HT-29 (cell line): ENCODE data around the gene BMP7. TPM values are rescaled to one million over a fixed set of nuclear protein-coding genes. Genes with fewer than 3 reads are reported as not detected.

ENCODE experiments used
- DNase-seq: peaks from one replicate; pipeline ENCODE4 v3.0.0-alpha.2; 2015; ENCODE audit warnings: low spot score
- total RNA-seq: library from RNA; depleted of rRNA; stranded (reverse); fragments of >200 nt; shearing (Covaris generic); gene quantifications from 2 replicates; pipeline ENCODE4 v1.2.3, GENCODE V29; 2014

BMP7 gene
- total RNA-seq, 1 experiment from 2014 or later = not detected

DNA sequence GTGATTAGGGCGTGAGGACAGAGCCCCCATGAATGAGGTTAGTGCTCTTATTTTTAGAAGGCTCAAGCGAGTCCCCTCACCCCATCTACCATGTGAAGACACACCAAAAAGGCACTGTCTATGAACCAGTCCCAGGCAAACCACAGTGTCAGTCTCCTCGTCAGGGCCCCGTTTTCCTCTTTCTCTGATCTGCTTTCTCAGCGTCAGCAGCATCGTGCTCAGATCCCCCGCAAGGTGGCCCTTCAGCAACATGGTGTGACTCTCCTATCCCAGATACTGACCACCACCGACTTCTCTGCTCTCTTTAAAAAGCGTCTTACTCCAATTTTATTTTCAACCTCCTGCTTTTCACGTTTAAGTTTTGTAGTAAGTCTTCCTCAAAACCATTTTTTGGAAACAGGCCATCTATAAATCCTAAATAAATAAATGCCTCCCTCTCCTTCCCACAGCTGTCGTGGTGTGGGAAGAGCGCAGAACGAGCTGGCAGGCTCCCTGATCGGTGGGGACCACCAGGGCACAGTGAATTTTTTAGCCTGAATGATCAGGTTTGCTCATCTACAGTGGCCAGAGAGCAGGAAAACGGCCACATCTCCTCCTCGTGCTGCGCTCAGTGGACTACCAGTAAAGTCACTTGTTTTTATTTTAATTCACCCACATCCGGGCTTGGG lies 113.1 kb downstream of the BMP7 start:
- DNase-seq = no peak

DNA sequence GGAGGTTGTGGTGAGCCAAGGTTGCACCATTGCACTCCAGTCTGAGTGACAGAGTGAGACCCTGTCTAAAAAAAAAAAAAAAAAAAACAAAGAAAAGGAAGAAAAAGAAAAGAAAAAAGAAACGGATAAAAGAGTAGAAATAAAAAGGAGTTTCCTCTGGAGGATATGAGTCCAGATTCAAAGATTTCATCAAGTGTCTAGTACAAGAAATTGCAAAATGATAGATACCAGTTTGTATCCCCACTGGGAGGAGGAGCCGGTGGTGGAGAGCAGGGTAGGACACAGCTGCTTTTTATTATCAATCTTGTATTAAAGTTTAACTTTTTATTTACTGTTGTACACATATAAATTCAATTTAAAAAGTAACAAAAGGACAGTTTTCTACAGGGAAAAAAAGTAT lies 113.9 kb downstream of the BMP7 start:
- DNase-seq = no peak

GRCh38 chr20:57150559-57150958 lies 115.9 kb downstream of the BMP7 start:
- DNase-seq = no peak

DNA sequence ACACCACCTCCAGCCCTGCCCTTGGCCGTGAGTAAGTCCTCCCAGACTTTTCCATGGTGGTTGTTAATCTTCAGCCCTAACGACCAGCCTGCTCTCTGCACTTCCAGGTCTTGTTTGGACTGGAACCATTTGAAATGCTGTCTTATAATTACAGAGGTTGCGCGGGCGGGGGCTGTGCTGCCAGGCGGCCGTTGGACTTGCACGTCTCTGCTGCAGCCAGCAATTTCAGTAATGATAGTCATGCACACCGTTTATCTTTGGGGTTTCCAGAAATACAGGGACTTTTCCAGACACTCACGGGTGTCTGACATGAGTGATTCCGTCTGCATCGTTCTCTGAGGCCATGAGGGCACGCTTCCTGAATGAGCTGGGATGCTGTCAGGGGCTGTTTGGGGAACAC lies 118.2 kb downstream of the BMP7 start:
- DNase-seq = no peak

DNA sequence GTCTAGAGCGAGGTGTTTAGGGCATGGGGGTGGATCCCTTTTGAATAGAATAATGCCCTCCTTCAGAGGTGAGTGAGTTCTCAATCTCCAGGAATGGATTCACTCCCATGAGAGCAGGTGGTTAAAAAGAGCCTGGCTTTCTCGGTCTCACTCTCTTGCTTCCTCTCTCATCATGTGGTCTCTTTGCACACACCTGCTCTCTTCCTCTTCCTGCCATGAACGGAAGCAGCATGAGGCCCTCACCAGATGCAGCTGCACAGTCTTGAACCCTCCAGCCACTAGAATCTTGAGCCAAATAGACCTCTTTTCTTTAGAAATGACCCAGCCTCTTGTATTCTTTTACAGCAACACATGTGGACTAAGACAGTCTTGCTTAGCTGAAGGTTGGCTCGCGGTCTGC lies 119.3 kb downstream of the BMP7 start:
- DNase-seq = no peak

DNA sequence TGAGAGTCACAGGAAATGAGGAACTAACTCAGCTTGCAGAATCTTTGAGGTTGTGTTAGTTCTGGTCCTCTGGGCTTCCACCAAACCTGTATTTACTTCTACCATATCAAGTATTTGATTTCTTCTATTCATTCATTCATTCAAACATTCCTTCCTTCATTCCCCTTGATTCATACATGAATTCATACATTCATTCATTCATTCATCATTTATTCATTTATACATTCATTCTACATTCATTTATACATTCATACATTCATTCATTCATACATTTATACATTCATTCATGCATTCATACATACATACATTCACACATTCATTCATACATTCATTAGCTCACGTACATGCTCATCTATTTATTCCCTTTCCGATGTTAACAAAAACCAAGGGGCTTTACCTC lies 120.3 kb downstream of the BMP7 start:
- no peak for DNase-seq

GRCh38 chr20:57145089-57145631 lies 121.3 kb downstream of the BMP7 start:
- DNase-seq = no peak

- DNase-seq = no peak
Measured at GRCh38 chr20:57143173-57143572, 123.3 kb downstream of the BMP7 start.

- DNase-seq = no peak
Measured at GRCh38 chr20:57142667-57143066, 123.8 kb downstream of the BMP7 start.

GRCh38 chr20:57141492-57141891 lies 124.9 kb downstream of the BMP7 start:
- no peak for DNase-seq

- no peak for DNase-seq
Measured at GRCh38 chr20:57140416-57140965, 126.0 kb downstream of the BMP7 start.

DNA sequence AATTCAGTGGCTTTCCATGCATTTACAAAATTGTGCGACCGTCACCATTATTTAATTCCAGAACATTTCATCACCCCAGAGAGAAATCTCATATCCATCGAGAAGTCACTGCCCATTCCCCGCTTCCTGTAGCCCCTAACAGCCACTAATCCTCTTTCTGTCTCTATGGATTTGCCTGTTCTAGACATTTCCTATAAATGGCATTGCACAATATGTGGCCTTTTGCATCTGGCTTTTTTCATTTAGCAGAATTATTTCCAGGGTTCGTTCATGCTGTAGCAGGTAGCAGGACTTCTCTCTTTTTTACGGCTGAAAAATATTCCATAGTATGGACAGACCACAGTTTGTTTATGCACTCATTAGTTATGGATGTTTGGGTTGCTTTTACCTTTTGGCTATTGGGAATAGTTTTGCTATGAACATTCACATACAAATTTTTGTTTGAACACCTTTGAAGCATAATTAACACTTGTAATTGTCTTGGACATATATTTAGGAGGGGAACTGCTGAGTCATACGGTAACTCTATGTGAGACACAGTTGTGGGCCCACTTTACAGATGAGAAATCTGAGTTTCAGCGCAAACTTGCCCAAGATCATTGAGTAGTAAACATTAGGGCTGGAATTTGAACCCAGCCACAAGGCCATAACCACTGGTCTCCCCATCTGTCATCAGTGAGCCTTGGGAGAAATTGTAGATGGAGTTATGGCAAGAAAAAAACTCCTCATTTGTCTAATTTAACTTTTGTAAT lies 126.9 kb downstream of the BMP7 start:
- no peak for DNase-seq

DNA sequence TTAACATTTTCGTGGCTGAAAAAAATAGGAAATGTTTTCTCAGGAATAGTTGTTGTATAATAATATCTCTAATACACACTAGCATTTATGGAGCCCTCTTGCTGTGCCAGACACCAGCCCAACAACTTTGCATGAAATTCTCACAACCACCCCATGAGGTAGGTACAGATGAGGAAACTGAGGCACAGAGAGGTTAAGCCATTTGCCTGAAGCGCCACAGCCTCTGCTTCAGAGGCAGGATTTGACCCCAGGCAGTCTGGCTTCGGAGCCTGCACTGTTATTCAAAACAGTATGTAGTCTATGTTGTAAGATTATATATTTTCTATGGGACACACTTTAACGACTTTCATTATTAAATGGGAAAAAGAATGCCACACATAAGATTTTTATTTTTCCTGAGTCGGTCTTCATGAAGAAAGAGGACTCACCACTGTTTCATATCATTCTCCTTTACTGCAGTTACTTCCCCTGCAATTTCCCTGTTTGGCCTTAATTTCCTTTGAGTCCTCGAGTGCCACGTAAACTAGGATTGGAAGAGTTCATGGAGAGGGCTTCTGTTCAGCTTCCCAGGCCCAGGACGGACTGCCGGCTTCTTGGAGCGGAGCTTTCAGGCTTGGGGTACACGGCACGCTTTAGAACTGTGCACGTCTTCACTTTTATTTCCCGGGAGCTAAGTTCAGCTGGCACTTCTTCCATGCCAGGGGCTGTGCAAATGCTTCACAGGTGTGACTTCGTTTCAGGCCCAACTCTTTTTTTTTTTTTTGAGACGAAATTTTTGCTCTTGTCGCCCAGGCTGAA lies 128.0 kb downstream of the BMP7 start:
- no peak for DNase-seq

- DNase-seq = no peak
Measured at GRCh38 chr20:57137676-57138075, 128.8 kb downstream of the BMP7 start.

- DNase-seq = no peak
Measured at GRCh38 chr20:57136734-57137133, 129.7 kb downstream of the BMP7 start.

DNA sequence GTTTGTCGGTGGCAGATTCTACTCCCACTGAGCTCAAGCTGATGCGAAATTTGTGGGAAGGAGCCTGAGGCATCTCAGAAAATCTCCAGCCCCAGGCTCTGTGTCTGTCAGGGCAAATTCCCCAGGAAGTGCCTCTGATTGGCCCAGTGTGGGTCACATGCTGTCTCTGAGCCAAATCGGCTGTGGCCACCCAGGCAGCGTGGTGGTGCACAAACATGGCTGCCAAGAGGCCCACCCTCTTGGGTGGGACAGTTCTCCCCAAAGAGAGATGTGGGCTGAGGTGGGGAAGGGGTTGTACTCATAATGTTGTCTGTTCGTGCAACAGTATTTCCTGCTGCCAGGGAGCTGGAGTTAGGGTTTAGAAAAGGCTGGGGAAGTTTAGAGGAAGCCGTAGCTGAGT lies 130.6 kb downstream of the BMP7 start:
- DNase-seq = no peak

- DNase-seq = no peak
Measured at GRCh38 chr20:57134804-57135203, 131.6 kb downstream of the BMP7 start.

DNA sequence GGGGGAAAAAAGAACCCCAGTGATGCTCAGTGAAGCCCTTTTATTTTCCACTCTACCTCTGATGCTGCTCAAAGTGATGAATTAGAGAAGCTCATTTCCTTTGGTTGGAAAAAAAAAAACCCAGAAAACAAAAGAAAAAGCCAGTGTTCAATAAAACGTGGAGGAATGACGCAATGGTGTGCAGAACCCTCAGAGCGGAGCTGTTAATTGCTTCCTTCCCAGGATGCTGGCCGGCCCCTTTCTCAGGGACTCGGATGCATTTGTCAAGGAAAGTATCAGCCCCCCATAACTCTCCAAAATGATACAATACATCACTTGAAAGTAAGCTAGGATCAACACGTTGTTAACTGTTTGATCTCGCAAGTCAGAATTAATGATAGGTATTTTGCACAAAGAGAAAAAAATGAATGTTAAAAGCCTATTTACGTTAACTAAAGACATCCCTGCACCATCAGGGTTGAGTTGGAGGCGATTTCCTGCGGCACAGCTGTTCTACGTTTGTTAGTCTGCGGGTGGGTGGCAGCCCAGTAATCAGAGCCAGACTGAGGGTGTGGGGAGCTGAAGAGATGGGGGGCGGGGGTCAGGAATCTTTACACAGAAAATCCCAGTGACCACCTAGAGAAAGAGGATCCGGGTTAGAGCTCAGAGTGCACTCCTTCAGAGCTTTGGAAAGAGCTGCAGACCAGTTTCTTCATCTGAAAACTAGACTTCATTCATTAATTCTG lies 132.4 kb downstream of the BMP7 start:
- no peak for DNase-seq

- DNase-seq = no peak
Measured at GRCh38 chr20:57131601-57132391, 134.6 kb downstream of the BMP7 start.

- no peak for DNase-seq
Measured at GRCh38 chr20:57131077-57131476, 135.4 kb downstream of the BMP7 start.
